WTC11 (cell line): ENCODE measurements around the gene RNF133. TPM values are rescaled to one million over a fixed set of nuclear protein-coding genes. Genes with fewer than 3 reads are reported as not detected.
A peak's percentile ranks its signal among the peaks of the same experiment; 100 is the strongest.

Experiments
- ATAC-seq: fragments of 200-7000 bp; cut with Tn5 transposase; 2 replicates; pipeline ENCODE4 v1.10.0; 2021; ENCODE audit warnings: mild to moderate bottlenecking, moderate library complexity
- CTCF ChIA-PET: fragments of 300-600 bp; sonication (Branson Sonifier 250); formaldehyde crosslinking; loops from one replicate; lab custom pipeline; 2021; ENCODE audit warnings: antibody characterized with exemption; lab: Charles Lee
- POLR2A ChIA-PET: fragments of 350-600 bp; sonication (Branson Sonifier 250); formaldehyde crosslinking; loops from one replicate; lab custom pipeline; 2021; ENCODE audit warnings: antibody characterized with exemption; lab: Charles Lee
- DNase-seq: peaks from one replicate; pipeline ENCODE4 v3.0.0; 2021; ENCODE audit warnings: low spot score
- H3K27ac Mint-ChIP-seq: 2 replicates; pipeline ENCODE4 v1.8.0; 2021; ENCODE audit warnings: mixed read lengths
- H3K27me3 Mint-ChIP-seq: 2 replicates; pipeline ENCODE4 v1.8.0; 2021; ENCODE audit warnings: low read depth, mild to moderate bottlenecking, moderate library complexity, mixed read lengths
- H3K36me3 Mint-ChIP-seq: 2 replicates; pipeline ENCODE4 v1.8.0; 2021; ENCODE audit warnings: mixed read lengths
- H3K4me1 Mint-ChIP-seq: 2 replicates; pipeline ENCODE4 v1.8.0; 2022; ENCODE audit warnings: mixed read lengths
- H3K4me3 Mint-ChIP-seq: 2 replicates; pipeline ENCODE4 v1.8.0; 2021; ENCODE audit warnings: mild to moderate bottlenecking, moderate library complexity, mixed read lengths
- H3K9me3 Mint-ChIP-seq: 2 replicates; pipeline ENCODE4 v1.8.0; 2021; ENCODE audit warnings: mixed read lengths
- ATF1 ChIP-seq: sonication (generic); formaldehyde crosslinking; IDR thresholded peaks from 2 replicates; pipeline ENCODE4 v1.8.1; 2023; ENCODE audit warnings: mild to moderate bottlenecking, moderate library complexity, missing genetic modification reagents
- CBFB ChIP-seq: sonication (generic); formaldehyde crosslinking; IDR thresholded peaks from 2 replicates; pipeline ENCODE4 v1.8.1; 2022; ENCODE audit warnings: mild to moderate bottlenecking, low read depth, missing genetic modification reagents
- EMX1 ChIP-seq: fragments of 250-450 bp; sonication (Bioruptor Pico); IDR thresholded peaks from 2 replicates; pipeline ENCODE4 v1.8.0; 2021; ENCODE audit warnings: mild to moderate bottlenecking
- ETV6 ChIP-seq: sonication (generic); formaldehyde crosslinking; IDR thresholded peaks from 2 replicates; pipeline ENCODE4 v1.8.1; 2022; ENCODE audit warnings: mild to moderate bottlenecking, missing genetic modification reagents
- NFE2L1 ChIP-seq: sonication (generic); formaldehyde crosslinking; IDR thresholded peaks from 2 replicates; pipeline ENCODE4 v1.8.1; 2023; ENCODE audit warnings: missing genetic modification reagents
- NR1H2 ChIP-seq: sonication (generic); formaldehyde crosslinking; IDR thresholded peaks from 2 replicates; pipeline ENCODE4 v1.9.0; 2021; ENCODE audit warnings: mild to moderate bottlenecking, moderate library complexity, missing genetic modification reagents
- SMAD4 ChIP-seq: sonication (generic); formaldehyde crosslinking; IDR thresholded peaks from 2 replicates; pipeline ENCODE4 v1.8.0; 2022; ENCODE audit warnings: mild to moderate bottlenecking, missing genetic modification reagents
- SOX15 ChIP-seq: fragments of 250-450 bp; sonication (Bioruptor Pico); IDR thresholded peaks from 2 replicates; pipeline ENCODE4 v1.9.0; 2021; ENCODE audit warnings: mild to moderate bottlenecking
- ZBTB21 ChIP-seq: sonication (generic); formaldehyde crosslinking; IDR thresholded peaks from 2 replicates; pipeline ENCODE4 v1.8.1; 2023; ENCODE audit warnings: mild to moderate bottlenecking, missing genetic modification reagents, borderline replicate concordance
- ZNF317 ChIP-seq: sonication (generic); formaldehyde crosslinking; IDR thresholded peaks from 2 replicates; pipeline ENCODE4 v1.8.1; 2023; ENCODE audit warnings: low read depth, mild to moderate bottlenecking, moderate library complexity, missing genetic modification reagents, borderline replicate concordance
- total RNA-seq: library from RNA; stranded (reverse); gene quantifications from 3 replicates; pipeline ENCODE4 v1.2.3, GENCODE V29; 2021
- TF ChIP-seq, protein P1 (sequence below): sonication (generic); formaldehyde crosslinking; conservative IDR thresholded peaks from 2 replicates; pipeline ENCODE4 v1.8.1; 2023; ENCODE audit warnings: mild to moderate bottlenecking, low read depth, missing genetic modification reagents, moderate library complexity
- TF ChIP-seq, protein P2 (sequence below): sonication (generic); formaldehyde crosslinking; IDR thresholded peaks from 2 replicates; pipeline ENCODE4 v1.8.1; 2023; ENCODE audit warnings: mild to moderate bottlenecking, missing genetic modification reagents
- TF ChIP-seq, protein P3 (sequence below): sonication (generic); formaldehyde crosslinking; IDR thresholded peaks from 2 replicates; pipeline ENCODE4 v1.8.1; 2022; ENCODE audit warnings: mild to moderate bottlenecking, missing genetic modification reagents, moderate library complexity, borderline replicate concordance
- TF ChIP-seq, protein P4 (sequence below): sonication (generic); formaldehyde crosslinking; IDR thresholded peaks from 2 replicates; pipeline ENCODE4 v1.8.1; 2022; ENCODE audit warnings: low read depth, mild to moderate bottlenecking, moderate library complexity, missing genetic modification reagents, borderline replicate concordance
- TF ChIP-seq, protein P5 (sequence below): sonication (generic); formaldehyde crosslinking; IDR thresholded peaks from 2 replicates; pipeline ENCODE4 v1.8.0; 2022; ENCODE audit warnings: mild to moderate bottlenecking, missing genetic modification reagents
- TF ChIP-seq, protein P6 (sequence below): sonication (generic); formaldehyde crosslinking; IDR thresholded peaks from 2 replicates; pipeline ENCODE4 v1.8.1; 2023; ENCODE audit warnings: mild to moderate bottlenecking, moderate library complexity, missing genetic modification reagents

Gene RNF133
- total RNA-seq, 1 experiment from 2014 or later = 0.15 TPM

DNA sequence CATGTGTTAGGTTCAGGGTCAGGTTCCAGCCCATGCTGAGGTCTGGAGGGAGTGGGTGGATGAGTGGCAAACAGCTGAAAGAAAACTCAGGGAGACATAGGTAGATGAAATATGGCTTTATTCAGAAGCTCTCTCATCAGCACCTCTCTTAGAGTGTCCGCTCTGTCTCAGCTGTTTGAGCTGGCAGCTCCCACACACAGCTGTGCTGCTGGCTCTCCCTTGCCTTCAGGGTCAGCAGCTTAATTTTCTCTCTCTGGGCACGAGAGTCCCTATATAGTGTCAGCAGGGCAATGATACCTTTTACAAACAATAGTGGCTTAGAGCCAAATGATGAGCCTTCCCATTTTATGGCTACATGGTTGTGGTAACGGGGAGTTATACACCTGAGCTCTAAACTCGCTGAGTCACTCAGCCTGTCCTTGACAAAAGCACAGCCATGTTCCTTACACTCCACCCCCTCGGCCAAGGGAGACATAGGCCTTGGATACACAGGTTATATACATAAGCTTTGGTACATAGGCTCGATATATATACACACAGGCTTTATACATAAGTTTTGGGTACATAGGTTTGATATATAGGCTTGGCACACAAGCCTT, 10.4 kb downstream of the RNF133 start (continued):
- TF ChIP-seq, protein P1, sequence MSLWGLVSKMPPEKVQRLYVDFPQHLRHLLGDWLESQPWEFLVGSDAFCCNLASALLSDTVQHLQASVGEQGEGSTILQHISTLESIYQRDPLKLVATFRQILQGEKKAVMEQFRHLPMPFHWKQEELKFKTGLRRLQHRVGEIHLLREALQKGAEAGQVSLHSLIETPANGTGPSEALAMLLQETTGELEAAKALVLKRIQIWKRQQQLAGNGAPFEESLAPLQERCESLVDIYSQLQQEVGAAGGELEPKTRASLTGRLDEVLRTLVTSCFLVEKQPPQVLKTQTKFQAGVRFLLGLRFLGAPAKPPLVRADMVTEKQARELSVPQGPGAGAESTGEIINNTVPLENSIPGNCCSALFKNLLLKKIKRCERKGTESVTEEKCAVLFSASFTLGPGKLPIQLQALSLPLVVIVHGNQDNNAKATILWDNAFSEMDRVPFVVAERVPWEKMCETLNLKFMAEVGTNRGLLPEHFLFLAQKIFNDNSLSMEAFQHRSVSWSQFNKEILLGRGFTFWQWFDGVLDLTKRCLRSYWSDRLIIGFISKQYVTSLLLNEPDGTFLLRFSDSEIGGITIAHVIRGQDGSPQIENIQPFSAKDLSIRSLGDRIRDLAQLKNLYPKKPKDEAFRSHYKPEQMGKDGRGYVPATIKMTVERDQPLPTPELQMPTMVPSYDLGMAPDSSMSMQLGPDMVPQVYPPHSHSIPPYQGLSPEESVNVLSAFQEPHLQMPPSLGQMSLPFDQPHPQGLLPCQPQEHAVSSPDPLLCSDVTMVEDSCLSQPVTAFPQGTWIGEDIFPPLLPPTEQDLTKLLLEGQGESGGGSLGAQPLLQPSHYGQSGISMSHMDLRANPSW (CRISPR knock-in tag) = no peak
- TF ChIP-seq NFE2L1 (CRISPR knock-in tag) (no peak), NR1H2 (CRISPR knock-in tag) (no peak), ATF1 (CRISPR knock-in tag) (no peak), SOX15 (CRISPR knock-in tag) (no peak), ZNF317 (CRISPR knock-in tag) (no peak)
- TF ChIP-seq, protein P2, sequence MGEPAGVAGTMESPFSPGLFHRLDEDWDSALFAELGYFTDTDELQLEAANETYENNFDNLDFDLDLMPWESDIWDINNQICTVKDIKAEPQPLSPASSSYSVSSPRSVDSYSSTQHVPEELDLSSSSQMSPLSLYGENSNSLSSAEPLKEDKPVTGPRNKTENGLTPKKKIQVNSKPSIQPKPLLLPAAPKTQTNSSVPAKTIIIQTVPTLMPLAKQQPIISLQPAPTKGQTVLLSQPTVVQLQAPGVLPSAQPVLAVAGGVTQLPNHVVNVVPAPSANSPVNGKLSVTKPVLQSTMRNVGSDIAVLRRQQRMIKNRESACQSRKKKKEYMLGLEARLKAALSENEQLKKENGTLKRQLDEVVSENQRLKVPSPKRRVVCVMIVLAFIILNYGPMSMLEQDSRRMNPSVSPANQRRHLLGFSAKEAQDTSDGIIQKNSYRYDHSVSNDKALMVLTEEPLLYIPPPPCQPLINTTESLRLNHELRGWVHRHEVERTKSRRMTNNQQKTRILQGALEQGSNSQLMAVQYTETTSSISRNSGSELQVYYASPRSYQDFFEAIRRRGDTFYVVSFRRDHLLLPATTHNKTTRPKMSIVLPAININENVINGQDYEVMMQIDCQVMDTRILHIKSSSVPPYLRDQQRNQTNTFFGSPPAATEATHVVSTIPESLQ (CRISPR knock-in tag) = no peak
- TF ChIP-seq, protein P3, sequence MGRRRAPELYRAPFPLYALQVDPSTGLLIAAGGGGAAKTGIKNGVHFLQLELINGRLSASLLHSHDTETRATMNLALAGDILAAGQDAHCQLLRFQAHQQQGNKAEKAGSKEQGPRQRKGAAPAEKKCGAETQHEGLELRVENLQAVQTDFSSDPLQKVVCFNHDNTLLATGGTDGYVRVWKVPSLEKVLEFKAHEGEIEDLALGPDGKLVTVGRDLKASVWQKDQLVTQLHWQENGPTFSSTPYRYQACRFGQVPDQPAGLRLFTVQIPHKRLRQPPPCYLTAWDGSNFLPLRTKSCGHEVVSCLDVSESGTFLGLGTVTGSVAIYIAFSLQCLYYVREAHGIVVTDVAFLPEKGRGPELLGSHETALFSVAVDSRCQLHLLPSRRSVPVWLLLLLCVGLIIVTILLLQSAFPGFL (CRISPR knock-in tag) = no peak
- TF ChIP-seq, protein P4, sequence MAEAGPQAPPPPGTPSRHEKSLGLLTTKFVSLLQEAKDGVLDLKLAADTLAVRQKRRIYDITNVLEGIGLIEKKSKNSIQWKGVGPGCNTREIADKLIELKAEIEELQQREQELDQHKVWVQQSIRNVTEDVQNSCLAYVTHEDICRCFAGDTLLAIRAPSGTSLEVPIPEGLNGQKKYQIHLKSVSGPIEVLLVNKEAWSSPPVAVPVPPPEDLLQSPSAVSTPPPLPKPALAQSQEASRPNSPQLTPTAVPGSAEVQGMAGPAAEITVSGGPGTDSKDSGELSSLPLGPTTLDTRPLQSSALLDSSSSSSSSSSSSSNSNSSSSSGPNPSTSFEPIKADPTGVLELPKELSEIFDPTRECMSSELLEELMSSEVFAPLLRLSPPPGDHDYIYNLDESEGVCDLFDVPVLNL (CRISPR knock-in tag) = no peak
- TF ChIP-seq, all 79 proteins: peak for 0

DNA sequence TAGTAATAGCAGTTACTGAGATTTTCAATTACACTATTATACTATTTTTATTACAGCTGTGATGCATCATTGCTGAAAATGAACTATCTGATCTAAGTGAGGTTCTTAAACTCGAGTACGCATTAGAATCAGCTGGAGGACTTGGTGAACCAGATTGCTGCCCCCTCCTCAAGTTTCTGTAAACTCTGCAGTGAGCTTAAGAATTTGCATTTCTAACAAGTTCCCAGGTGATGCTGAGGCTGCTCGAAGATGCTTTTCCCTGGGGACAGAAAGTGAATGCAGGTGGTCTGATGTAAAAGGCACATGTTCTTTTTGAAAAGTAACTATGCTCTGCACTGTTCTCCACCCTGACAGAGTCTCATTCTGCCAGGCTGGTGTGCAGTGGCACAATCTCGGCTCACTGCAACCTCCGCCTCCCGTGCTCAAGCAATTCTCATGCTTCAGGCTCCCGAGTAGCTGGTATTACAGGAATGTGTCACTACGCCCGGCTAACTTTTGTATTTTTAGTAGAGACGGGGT, 12.5 kb downstream of the RNF133 start:
- no peaks in the 10 kb centered on the region for H3K9me3 Mint-ChIP-seq

DNA sequence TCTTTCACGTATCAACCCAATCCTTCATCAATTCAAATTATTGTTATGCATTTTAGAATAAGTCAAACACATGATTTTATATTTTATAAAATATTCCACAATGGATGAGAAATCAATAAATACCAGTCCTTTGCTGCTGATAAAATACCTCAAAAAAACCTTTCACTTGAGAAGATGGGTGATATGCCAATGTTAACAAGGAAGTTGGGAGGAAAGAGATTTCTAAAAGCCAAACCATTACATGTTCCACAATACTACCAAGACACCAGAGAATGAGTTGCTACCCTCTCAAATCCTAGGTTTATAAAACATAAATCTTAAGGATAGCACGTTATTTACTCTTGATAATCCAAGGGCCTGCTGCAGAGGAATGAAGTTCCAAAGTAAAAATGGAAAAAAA, 14.4 kb downstream of the RNF133 start:
- Mint-ChIP-seq H3K36me3 (no peaks in the 10 kb centered on the region), H3K9me3 (no peaks in the 10 kb centered on the region), H3K4me3 (no peak overlapping the region), H3K4me1 (peaks cover 48% of the 10 kb centered on the region), H3K27ac (no peak overlapping the region), H3K27me3 (no peaks in the 10 kb centered on the region)
- POLR2A ChIA-PET = no interaction called here
- ATAC-seq = no peak
- CTCF ChIA-PET = no interaction called here
- TF ChIP-seq, protein P5, sequence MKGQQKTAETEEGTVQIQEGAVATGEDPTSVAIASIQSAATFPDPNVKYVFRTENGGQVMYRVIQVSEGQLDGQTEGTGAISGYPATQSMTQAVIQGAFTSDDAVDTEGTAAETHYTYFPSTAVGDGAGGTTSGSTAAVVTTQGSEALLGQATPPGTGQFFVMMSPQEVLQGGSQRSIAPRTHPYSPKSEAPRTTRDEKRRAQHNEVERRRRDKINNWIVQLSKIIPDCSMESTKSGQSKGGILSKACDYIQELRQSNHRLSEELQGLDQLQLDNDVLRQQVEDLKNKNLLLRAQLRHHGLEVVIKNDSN (CRISPR knock-in tag) = no peak
- TF ChIP-seq ZBTB21 (CRISPR knock-in tag) = no peak
- TF ChIP-seq SMAD4 (CRISPR knock-in tag) = no peak
- DNase-seq = no peak

More for the DNA sequence above, 12.5 kb downstream of the RNF133 start:
- POLR2A ChIA-PET = interaction anchor here (0.6 kb wide), 1 partner anchor 271 kb away, joined by 4 read pairs; no protein-coding TSS in a partner anchor
- ATAC-seq = peak; percentile 56
- peaks cover 39% of the 10 kb centered on the region for H3K4me1 Mint-ChIP-seq
- no peak for DNase-seq
- H3K27me3 Mint-ChIP-seq = no peaks in the 10 kb centered on the region
- TF ChIP-seq NFE2L1 (CRISPR knock-in tag) (no peak), CBFB (CRISPR knock-in tag) (no peak), ETV6 (peak; percentile 44; the same call in 1 of the 2 replicates), EMX1 (no peak)
- TF ChIP-seq, protein P6, sequence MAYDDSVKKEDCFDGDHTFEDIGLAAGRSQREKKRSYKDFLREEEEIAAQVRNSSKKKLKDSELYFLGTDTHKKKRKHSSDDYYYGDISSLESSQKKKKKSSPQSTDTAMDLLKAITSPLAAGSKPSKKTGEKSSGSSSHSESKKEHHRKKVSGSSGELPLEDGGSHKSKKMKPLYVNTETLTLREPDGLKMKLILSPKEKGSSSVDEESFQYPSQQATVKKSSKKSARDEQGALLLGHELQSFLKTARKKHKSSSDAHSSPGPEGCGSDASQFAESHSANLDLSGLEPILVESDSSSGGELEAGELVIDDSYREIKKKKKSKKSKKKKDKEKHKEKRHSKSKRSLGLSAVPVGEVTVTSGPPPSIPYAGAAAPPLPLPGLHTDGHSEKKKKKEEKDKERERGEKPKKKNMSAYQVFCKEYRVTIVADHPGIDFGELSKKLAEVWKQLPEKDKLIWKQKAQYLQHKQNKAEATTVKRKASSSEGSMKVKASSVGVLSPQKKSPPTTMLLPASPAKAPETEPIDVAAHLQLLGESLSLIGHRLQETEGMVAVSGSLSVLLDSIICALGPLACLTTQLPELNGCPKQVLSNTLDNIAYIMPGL (CRISPR knock-in tag) = no peak
- TF ChIP-seq, all 79 proteins: peak for 1
- no peaks in the 10 kb centered on the region for H3K36me3 Mint-ChIP-seq
- peak overlapping the region; percentile 97 for H3K27ac Mint-ChIP-seq
- CTCF ChIA-PET = interaction anchor here (1.1 to 1.6 kb wide), 4 partner anchors 9 to 199 kb away, joined by 3 to 4 read pairs (median 4); partner anchors contain the start of gene CADPS2
- no peak overlapping the region for H3K4me3 Mint-ChIP-seq
